Measurements from ENCODE around the gene ARHGAP26.

ARHGAP26 gene, protein sequence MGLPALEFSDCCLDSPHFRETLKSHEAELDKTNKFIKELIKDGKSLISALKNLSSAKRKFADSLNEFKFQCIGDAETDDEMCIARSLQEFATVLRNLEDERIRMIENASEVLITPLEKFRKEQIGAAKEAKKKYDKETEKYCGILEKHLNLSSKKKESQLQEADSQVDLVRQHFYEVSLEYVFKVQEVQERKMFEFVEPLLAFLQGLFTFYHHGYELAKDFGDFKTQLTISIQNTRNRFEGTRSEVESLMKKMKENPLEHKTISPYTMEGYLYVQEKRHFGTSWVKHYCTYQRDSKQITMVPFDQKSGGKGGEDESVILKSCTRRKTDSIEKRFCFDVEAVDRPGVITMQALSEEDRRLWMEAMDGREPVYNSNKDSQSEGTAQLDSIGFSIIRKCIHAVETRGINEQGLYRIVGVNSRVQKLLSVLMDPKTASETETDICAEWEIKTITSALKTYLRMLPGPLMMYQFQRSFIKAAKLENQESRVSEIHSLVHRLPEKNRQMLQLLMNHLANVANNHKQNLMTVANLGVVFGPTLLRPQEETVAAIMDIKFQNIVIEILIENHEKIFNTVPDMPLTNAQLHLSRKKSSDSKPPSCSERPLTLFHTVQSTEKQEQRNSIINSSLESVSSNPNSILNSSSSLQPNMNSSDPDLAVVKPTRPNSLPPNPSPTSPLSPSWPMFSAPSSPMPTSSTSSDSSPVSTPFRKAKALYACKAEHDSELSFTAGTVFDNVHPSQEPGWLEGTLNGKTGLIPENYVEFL

DNA sequence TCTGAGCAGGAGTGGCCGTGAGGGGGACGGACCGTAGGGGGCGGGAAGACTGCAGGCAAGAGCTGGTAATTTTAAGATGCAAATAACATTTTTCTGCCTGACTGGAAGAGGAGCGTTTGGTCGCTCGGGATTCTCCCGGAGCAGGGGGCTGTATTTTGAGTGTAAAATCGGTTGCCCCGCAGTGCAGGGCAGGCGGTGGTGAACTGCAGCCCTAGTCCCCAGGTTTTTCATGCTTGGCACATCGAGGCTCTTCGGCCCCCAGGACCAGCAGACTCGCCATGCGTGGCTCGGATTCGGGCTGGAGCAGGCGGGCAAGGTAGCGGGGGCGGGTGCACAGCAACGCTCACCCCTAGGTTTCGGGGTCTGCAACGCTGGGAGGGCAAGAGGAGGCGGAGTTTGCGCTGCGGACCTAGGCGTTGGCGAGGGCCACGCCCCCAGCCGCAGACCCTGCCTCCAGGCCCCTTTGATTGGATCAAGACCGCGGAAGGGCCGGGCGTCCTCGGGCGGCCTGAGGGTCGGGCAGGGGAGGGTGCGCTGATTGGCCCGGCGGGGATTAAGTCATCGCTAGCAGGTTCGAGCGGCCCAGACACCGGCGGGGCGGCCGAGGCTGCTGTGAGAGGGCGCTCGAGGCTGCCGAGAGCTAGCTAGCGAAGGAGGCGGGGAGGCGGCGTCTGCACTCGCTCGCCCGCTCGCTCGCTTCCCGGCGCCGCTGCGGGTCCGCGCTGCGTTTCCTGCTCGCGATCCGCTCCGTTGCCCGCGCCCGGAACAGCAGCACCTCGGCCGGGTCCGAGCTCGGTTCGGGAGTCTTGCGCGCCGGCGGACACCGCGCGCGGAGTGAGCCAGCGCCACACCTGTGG lies at the start of gene ARHGAP26:
Gene ARHGAP26 (plus strand): TSS at position 585 of the 857 bp plus-strand sequence. CDS start 385 bp downstream, outside the sequence.
- peaks cover 5% of the 10 kb centered on the region for H3K27me3 Mint-ChIP-seq (ENCODE audit: low read depth)
- DNase-seq (ENCODE audit: low spot score), result peak; percentile 97
- H3K27ac Mint-ChIP-seq, result peak within 1 kb of the TSS; percentile 89
- H3K4me3 Mint-ChIP-seq, result peak within 1 kb of the TSS; percentile 96
- H3K36me3 Mint-ChIP-seq (ENCODE audit: low read depth), result no peaks in the 10 kb centered on the region
- peaks cover 37% of the 10 kb centered on the region for H3K4me1 Mint-ChIP-seq (ENCODE audit: low read depth)
- no peaks in the 10 kb centered on the region for H3K9me3 Mint-ChIP-seq

DNA sequence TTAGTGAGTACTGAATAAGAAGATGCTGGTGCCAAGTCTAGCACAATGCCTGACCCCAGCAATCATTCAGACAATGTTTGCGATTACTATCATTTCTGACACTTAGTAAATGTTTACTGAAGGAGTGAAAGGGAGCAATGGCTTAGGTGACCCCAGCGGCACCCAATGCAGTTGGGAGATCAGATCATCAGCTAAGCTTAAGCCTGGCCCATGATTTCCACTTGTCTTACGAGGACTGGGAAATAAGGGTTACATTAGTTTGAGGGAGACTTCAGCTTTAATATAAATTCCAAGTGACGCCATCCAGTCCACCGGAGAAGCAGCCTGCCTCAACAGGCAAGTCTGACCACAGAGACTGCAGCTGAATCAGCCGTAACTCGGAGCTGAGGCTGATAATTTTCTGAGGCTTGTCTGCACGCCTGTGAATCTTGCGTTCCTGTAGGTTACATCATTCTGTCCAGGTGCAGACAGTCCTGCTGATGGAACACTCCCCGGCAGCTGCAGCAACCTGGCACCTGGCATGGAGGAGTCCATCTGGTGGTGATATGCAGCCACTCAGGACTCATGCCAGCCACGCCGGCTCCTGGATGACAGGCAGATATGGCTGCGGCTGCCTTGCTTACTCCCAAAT lies 49.4 kb upstream of the ARHGAP26 start:
- no peak overlapping the region for H3K27ac Mint-ChIP-seq
- no peaks in the 10 kb centered on the region for H3K9me3 Mint-ChIP-seq
- H3K27me3 Mint-ChIP-seq (ENCODE audit: low read depth), result peaks cover 15% of the 10 kb centered on the region
- no peak overlapping the region for H3K4me3 Mint-ChIP-seq
- no peaks in the 10 kb centered on the region for H3K4me1 Mint-ChIP-seq (ENCODE audit: low read depth)
- no peak for DNase-seq (ENCODE audit: low spot score)
- no peaks in the 10 kb centered on the region for H3K36me3 Mint-ChIP-seq (ENCODE audit: low read depth)

DNA sequence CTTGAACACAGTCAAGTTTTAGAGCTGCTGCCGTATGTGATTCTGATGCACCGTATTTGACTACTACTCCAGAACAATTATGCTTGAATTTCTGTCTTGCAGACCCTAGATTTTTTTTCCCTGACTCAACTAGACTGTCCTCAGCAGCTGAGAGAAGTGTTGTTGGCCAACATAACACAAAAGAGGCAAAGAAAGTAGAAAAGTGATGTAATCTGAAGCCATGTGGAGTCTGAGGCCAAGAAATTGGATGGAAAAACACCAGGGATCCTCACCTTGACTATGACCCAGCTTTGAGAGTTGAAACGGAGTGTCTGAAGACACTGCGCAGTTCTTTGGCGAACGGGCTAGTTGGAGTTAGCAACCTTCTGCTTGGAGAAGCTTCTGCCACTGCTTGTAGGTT lies 48.0 kb upstream of the ARHGAP26 start:
- no peaks in the 10 kb centered on the region for H3K9me3 Mint-ChIP-seq
- H3K36me3 Mint-ChIP-seq (ENCODE audit: low read depth), result no peaks in the 10 kb centered on the region
- DNase-seq (ENCODE audit: low spot score), result no peak
- H3K4me1 Mint-ChIP-seq (ENCODE audit: low read depth), result no peaks in the 10 kb centered on the region
- no peak overlapping the region for H3K27ac Mint-ChIP-seq
- H3K4me3 Mint-ChIP-seq, result no peak overlapping the region
- H3K27me3 Mint-ChIP-seq (ENCODE audit: low read depth), result peaks cover 11% of the 10 kb centered on the region

DNA sequence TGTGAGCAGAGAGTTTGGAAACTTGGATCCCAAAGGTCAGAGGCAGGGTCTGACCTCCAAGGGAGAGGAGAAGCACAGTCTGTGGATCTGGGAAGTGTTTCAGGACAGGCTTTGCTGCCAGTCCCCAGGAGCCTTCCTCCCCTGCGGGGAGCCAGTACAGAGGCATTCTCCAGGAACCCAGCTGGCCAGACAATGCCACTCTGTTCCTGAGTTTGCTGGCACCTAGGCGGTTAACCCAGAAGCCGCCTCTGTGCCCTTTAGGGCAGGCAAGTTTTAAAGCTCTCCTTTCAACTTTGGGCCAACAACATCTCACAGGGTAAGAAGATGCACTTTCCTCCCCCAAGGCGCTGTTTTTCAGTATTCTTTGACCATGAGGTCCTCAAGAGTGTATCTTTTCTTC lies 47.3 kb upstream of the ARHGAP26 start:
- H3K4me1 Mint-ChIP-seq (ENCODE audit: low read depth), result no peaks in the 10 kb centered on the region
- H3K4me3 Mint-ChIP-seq, result no peak overlapping the region
- H3K36me3 Mint-ChIP-seq (ENCODE audit: low read depth), result no peaks in the 10 kb centered on the region
- no peak overlapping the region for H3K27ac Mint-ChIP-seq
- no peak for DNase-seq (ENCODE audit: low spot score)
- no peaks in the 10 kb centered on the region for H3K9me3 Mint-ChIP-seq
- H3K27me3 Mint-ChIP-seq (ENCODE audit: low read depth), result peaks cover 11% of the 10 kb centered on the region

DNA sequence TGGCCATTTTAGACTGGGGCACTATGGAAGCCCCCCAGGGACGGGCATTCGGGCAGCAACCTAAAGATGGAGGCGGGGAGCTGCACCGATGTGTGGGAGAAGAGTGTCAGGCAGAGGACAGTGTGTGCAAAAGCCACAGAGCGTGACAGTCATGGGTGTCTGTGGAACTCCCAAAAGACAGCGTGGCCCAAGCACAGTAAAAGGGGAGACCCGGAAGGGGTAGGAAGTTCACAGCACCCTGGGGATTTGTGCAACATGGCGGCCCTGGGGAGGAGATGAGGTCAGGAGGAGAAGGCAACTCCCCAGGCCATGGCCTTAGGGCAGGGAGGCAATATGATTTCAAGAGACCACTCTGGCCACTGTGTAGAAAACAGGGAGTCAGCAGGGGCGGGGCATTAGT lies 45.4 kb upstream of the ARHGAP26 start:
- no peaks in the 10 kb centered on the region for H3K9me3 Mint-ChIP-seq
- H3K27me3 Mint-ChIP-seq (ENCODE audit: low read depth), result peaks cover 5% of the 10 kb centered on the region
- H3K4me3 Mint-ChIP-seq, result no peak overlapping the region
- no peak overlapping the region for H3K27ac Mint-ChIP-seq
- H3K36me3 Mint-ChIP-seq (ENCODE audit: low read depth), result no peaks in the 10 kb centered on the region
- no peaks in the 10 kb centered on the region for H3K4me1 Mint-ChIP-seq (ENCODE audit: low read depth)
- no peak for DNase-seq (ENCODE audit: low spot score)

DNA sequence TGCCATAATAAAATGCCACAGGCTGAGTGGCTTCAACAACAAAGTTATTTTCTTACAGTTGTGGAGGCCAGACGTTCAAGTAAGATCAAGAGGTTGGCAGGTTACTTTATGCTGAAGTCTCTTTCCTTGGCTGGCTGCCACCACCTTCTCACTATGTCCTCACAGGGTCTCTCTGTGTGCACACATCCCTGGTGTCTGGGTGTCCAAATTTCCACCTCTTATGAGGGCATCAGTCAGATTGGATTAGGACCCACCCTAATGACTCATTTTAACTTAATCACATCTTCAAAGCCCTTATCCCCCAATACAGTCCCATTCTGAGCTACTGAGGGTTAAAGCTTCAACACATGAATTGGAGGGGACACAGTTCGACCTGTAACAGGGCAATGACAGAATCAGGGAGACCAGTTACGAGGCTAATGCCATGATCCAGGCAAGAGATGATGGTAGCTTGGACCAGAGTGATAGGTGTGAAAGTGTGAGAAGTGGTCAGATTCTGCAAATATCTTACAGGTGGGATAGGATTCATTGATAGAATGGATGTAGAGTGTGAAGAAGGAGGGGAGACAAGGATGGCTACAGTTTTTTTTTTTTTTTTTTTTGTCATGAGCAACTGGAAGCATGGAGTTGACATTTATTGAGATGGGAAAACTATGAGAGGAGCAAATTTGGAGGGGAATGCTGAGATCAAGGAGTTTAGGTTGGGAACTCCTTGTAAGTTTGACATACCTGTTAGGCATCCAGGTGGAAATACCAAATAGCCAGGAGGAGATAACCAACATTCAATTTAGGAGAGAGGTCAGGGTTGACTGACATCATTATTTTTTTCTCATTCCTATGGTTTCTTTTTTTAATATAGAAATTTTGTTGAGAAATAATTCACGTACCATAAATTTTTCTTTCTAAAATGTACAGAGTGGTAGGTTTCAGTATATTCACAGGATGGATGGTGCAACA lies 44.7 kb upstream of the ARHGAP26 start:
- DNase-seq (ENCODE audit: low spot score), result no peak
- H3K4me1 Mint-ChIP-seq (ENCODE audit: low read depth), result no peaks in the 10 kb centered on the region
- H3K9me3 Mint-ChIP-seq, result no peaks in the 10 kb centered on the region
- H3K27ac Mint-ChIP-seq, result no peak overlapping the region
- no peak overlapping the region for H3K4me3 Mint-ChIP-seq
- H3K27me3 Mint-ChIP-seq (ENCODE audit: low read depth), result peaks cover 5% of the 10 kb centered on the region
- no peaks in the 10 kb centered on the region for H3K36me3 Mint-ChIP-seq (ENCODE audit: low read depth)

DNA sequence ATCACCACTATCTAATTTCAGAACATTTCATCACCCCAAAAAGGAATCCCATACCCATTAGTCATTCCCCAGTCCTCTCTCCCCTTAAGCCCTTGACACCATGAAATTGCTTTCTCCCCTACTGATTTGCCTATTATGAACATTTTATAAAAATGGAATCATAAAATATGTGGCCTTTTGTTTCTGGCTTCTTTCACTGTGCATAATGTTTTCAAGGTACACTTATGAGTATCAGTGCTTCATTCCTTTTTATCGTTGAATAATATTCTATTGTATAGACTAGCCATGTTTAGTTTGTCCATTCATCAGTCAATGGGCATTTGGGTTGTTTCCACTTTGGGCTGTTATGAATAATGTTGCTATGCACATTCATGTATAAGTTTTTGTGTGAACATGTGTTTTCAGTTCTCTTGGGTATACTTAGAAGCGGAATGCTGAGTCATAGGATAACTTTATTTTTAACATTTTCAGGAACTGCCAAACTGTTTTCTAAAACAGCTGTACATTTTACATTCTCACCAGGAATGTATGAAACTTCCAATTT lies 43.9 kb upstream of the ARHGAP26 start:
- H3K27ac Mint-ChIP-seq, result no peak overlapping the region
- H3K9me3 Mint-ChIP-seq, result no peaks in the 10 kb centered on the region
- H3K36me3 Mint-ChIP-seq (ENCODE audit: low read depth), result no peaks in the 10 kb centered on the region
- no peak overlapping the region for H3K4me3 Mint-ChIP-seq
- H3K4me1 Mint-ChIP-seq (ENCODE audit: low read depth), result no peaks in the 10 kb centered on the region
- no peak for DNase-seq (ENCODE audit: low spot score)
- H3K27me3 Mint-ChIP-seq (ENCODE audit: low read depth), result peaks cover 5% of the 10 kb centered on the region

DNA sequence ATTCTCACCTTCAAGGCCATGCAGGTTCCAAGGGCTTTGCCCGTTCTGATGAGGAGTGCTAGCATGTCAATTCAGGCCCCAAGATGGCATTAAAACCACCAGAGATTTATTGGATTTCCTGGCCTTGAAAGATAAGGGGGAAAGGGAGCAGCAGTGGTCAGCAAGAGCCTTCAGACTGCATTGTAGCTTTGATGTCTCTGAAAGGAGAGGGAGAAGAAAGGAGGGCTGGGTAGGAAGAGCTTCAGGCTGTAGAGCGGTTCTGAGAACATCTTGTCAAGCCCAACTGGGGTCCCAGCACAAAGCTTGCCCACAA lies 42.5 kb upstream of the ARHGAP26 start:
- DNase-seq (ENCODE audit: low spot score), result no peak
- no peak overlapping the region for H3K4me3 Mint-ChIP-seq
- H3K4me1 Mint-ChIP-seq (ENCODE audit: low read depth), result no peaks in the 10 kb centered on the region
- H3K27me3 Mint-ChIP-seq (ENCODE audit: low read depth), result peaks cover 5% of the 10 kb centered on the region
- H3K36me3 Mint-ChIP-seq (ENCODE audit: low read depth), result no peaks in the 10 kb centered on the region
- H3K27ac Mint-ChIP-seq, result no peak overlapping the region
- no peaks in the 10 kb centered on the region for H3K9me3 Mint-ChIP-seq

DNA sequence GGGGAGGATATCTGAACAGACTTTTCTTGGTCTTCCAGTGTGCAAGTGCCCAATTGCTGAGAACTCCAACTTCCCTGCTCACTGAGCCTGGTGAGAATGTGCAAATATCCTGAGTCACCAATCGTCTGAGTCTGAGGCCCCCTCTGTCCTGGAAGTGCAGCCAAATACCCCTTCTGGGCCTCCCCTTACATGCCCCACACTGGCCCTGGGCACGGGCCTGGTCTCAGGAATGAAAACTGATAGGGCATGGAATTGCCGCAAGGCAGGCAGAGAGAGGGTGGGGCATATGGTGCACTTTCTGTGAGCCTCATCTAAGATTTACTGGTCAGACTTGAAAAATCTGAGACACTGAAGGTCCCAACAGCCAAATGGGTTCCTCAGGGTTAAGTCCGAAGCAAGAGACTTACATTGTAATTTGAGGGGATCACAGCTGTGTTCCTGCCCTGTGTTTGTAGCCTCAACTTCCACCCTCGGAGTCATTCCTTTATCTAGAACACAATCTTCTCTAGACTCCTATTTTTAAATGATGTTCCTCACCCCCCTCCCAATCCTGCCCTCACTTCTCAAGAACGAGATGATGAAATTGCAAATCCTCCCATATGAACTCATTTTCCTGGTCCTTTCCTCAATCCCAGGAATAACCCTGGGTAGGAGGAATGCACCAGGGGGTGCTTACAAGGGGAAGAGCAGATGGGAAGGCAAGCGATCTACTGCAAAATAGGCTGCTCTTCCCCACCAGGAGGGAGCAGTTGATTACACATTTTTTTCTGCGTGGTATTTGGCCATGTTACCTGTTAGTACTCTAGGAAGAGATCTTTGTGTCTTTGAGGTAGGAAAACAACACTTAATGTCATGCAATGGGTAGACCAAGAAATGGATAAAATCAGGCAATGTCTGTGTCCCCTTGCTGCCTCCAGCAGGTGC lies 34.6 kb upstream of the ARHGAP26 start:
- Mint-ChIP-seq H3K4me3 (no peak overlapping the region), H3K27me3 (ENCODE audit: low read depth) (peaks cover 11% of the 10 kb centered on the region), H3K36me3 (ENCODE audit: low read depth) (no peaks in the 10 kb centered on the region), H3K9me3 (no peaks in the 10 kb centered on the region), H3K4me1 (ENCODE audit: low read depth) (peaks cover 8% of the 10 kb centered on the region), H3K27ac (no peak overlapping the region)
- no peak for DNase-seq (ENCODE audit: low spot score)

DNA sequence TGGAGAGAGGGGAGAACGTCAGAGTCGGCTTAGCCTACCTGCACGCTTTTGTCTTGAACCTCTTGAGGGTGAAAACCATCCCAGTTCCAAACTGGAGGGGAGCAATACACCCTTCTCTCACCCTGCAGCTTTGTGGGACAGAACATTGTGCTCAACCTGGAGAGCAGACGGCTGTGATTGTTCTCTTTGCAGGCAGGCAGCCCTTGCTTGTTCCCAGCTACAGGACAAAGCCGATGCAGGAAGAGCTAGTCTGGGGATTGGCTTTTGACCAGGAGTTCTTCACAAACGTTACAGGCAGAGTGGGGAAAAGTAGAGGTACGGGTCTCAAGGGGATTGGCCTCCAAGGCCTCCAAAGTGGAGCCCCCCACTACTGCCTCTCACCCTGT lies 33.9 kb upstream of the ARHGAP26 start:
- Mint-ChIP-seq H3K27me3 (ENCODE audit: low read depth) (peaks cover 11% of the 10 kb centered on the region), H3K36me3 (ENCODE audit: low read depth) (no peaks in the 10 kb centered on the region), H3K4me3 (no peak overlapping the region), H3K27ac (no peak overlapping the region), H3K4me1 (ENCODE audit: low read depth) (peaks cover 8% of the 10 kb centered on the region), H3K9me3 (no peaks in the 10 kb centered on the region)
- DNase-seq (ENCODE audit: low spot score), result no peak

DNA sequence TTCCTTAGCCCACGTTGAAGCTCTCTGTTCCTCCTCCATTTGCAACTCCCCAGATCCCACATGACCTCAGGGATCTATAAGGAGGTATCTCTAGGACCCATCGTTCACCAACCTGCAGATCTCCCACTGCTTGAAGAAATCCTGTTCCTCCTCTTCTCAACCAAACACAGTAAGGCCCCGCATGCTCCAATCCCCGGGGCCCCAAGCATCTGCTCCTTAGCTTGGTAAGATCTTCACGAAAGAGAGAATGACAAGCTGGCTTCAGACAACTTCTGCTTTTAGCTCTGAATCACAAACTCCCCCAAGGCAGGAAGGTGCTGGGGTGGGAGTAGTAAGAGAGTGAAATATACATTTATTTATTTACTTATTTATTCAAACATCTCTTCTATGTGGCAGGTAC lies 33.0 kb upstream of the ARHGAP26 start:
- Mint-ChIP-seq H3K27ac (no peak overlapping the region), H3K36me3 (ENCODE audit: low read depth) (no peaks in the 10 kb centered on the region), H3K4me3 (no peak overlapping the region), H3K4me1 (ENCODE audit: low read depth) (peaks cover 8% of the 10 kb centered on the region), H3K9me3 (no peaks in the 10 kb centered on the region), H3K27me3 (ENCODE audit: low read depth) (peaks cover 11% of the 10 kb centered on the region)
- no peak for DNase-seq (ENCODE audit: low spot score)

Data from T-helper 2 cell treated with Interferon-gamma antibody and Interleukin-4, amounts not matched to agents 5 μg/mL and 100 μg/mL, for 36 hours (primary cell).